HEK293 (cell line): ENCODE measurements around the gene CRABP2.
A peak's percentile ranks its signal among the peaks of the same experiment; 100 is the strongest.

Experiments used
- GLI2 ChIP-seq: fragments of 450-650 bp; formaldehyde crosslinking; IDR thresholded peaks from 2 replicates; pipeline ENCODE4; 2017; ENCODE audit warnings: missing biosample characterization, missing genetic modification characterization, low read depth, borderline replicate concordance
- ZBTB17 ChIP-seq: fragments of 450-650 bp; formaldehyde crosslinking; IDR thresholded peaks from 2 replicates; pipeline ENCODE4 v1.5.1; 2016; ENCODE audit warnings: missing biosample characterization, missing genetic modification characterization
- ZFP3 ChIP-seq: fragments of 450-650 bp; formaldehyde crosslinking; IDR thresholded peaks from 2 replicates; pipeline ENCODE4 v1.5.1; 2016; ENCODE audit warnings: low read depth, missing biosample characterization, missing genetic modification characterization
- ZNF184 ChIP-seq: fragments of 450-650 bp; IDR thresholded peaks from 2 replicates; pipeline ENCODE4 v1.5.1; 2018; ENCODE audit warnings: missing biosample characterization, mild to moderate bottlenecking, missing genetic modification characterization
- ZNF239 ChIP-seq: fragments of 450-650 bp; formaldehyde crosslinking; IDR thresholded peaks from 2 replicates; pipeline ENCODE4 v1.5.1; 2016; ENCODE audit warnings: missing biosample characterization, missing genetic modification characterization
- ZNF404 ChIP-seq: fragments of 450-650 bp; formaldehyde crosslinking; IDR thresholded peaks from 2 replicates; pipeline ENCODE4 v1.5.1; 2017; ENCODE audit warnings: missing biosample characterization, missing genetic modification characterization
- ZNF426 ChIP-seq: fragments of 450-650 bp; formaldehyde crosslinking; IDR thresholded peaks from 2 replicates; pipeline ENCODE4 v1.5.1; 2017; ENCODE audit warnings: missing biosample characterization, missing genetic modification characterization, mild to moderate bottlenecking, inconsistent platforms, moderate library complexity
- ZNF48 ChIP-seq: fragments of 450-650 bp; formaldehyde crosslinking; IDR thresholded peaks from 2 replicates; pipeline ENCODE4 v1.5.1; 2016; ENCODE audit warnings: missing biosample characterization, missing genetic modification characterization
- ZNF544 ChIP-seq: fragments of 450-650 bp; formaldehyde crosslinking; IDR thresholded peaks from 2 replicates; pipeline ENCODE4 v1.5.0; 2017; ENCODE audit warnings: missing biosample characterization, missing genetic modification characterization
- ZNF548 ChIP-seq: fragments of 450-650 bp; formaldehyde crosslinking; IDR thresholded peaks from 2 replicates; pipeline ENCODE4 v1.5.1; 2016; ENCODE audit warnings: missing biosample characterization, missing genetic modification characterization
- ZNF558 ChIP-seq: fragments of 450-650 bp; formaldehyde crosslinking; IDR thresholded peaks from 2 replicates; pipeline ENCODE4 v1.5.1; 2016; ENCODE audit warnings: missing biosample characterization, missing genetic modification characterization
- ZNF658 ChIP-seq: fragments of 450-650 bp; formaldehyde crosslinking; IDR thresholded peaks from 2 replicates; pipeline ENCODE4; 2016; ENCODE audit warnings: missing biosample characterization, missing genetic modification characterization
- ZNF707 ChIP-seq: fragments of 450-650 bp; formaldehyde crosslinking; IDR thresholded peaks from 2 replicates; pipeline ENCODE4 v1.5.1; 2016; ENCODE audit warnings: missing biosample characterization, missing genetic modification characterization
- ZNF792 ChIP-seq: fragments of 450-650 bp; formaldehyde crosslinking; IDR thresholded peaks from 2 replicates; pipeline ENCODE4 v1.5.1; 2016; ENCODE audit warnings: missing biosample characterization, missing genetic modification characterization
- ZXDB ChIP-seq: fragments of 450-650 bp; formaldehyde crosslinking; IDR thresholded peaks from 2 replicates; pipeline ENCODE4 v1.5.1; 2016; ENCODE audit warnings: missing biosample characterization, missing genetic modification characterization
- TF ChIP-seq, protein P1 (sequence below): fragments of 450-650 bp; formaldehyde crosslinking; IDR thresholded peaks from 2 replicates; pipeline ENCODE4 v1.5.1; 2017; ENCODE audit warnings: missing biosample characterization, missing genetic modification characterization
- TF ChIP-seq, protein P2 (sequence below): fragments of 450-650 bp; formaldehyde crosslinking; IDR thresholded peaks from 2 replicates; pipeline ENCODE4 v1.5.1; 2016; ENCODE audit warnings: missing biosample characterization, missing genetic modification characterization
- TF ChIP-seq, protein P3 (sequence below): fragments of 450-650 bp; formaldehyde crosslinking; IDR thresholded peaks from 2 replicates; pipeline ENCODE4 v1.5.1; 2016; ENCODE audit warnings: missing biosample characterization, missing genetic modification characterization
- TF ChIP-seq, protein P4 (sequence below): fragments of 450-650 bp; formaldehyde crosslinking; IDR thresholded peaks from 2 replicates; pipeline ENCODE4 v1.5.1; 2016; ENCODE audit warnings: missing biosample characterization, missing genetic modification characterization
- TF ChIP-seq, protein P5 (sequence below): fragments of 450-650 bp; formaldehyde crosslinking; IDR thresholded peaks from 2 replicates; pipeline ENCODE4 v1.5.1; 2016; ENCODE audit warnings: missing biosample characterization, missing genetic modification characterization

The CRABP2 gene

DNA sequence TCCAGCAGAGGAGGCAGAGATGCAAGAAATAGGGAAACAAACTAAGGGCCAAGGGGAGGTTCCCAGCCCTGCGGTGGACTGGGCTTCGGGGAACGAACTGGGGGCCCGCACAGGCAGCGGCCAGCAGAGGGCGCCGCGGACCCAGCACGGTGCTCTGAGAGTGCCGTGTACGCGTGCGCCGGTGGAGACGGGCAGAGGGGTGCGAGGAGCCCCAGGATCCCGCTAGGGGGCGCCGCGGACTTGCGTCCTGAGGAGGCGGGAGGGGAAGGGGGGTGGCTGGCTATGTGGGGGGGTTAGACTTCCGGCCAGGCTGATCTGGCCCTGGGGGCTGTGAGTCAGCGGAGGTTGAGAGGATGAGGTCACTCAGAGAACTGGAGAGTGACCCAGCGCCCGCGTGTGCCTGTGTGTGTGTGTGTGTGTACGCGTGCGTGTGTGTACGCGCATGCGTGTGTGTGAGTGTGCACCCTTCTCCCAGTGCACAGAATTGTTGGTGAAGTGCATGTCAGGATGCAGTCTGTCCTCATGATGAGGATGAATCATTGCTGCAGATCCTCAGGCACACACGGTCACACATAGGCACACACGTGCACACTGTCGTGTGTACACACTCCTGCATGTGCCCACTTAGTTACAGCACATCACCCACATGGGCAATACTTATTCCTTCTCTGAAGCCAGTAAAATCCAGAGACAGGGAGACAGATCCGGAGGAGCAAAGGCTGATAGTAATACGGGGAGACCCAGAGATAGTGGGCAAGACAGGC, 45.2 kb downstream of the CRABP2 start (continued):
- TF ChIP-seq, protein P1, sequence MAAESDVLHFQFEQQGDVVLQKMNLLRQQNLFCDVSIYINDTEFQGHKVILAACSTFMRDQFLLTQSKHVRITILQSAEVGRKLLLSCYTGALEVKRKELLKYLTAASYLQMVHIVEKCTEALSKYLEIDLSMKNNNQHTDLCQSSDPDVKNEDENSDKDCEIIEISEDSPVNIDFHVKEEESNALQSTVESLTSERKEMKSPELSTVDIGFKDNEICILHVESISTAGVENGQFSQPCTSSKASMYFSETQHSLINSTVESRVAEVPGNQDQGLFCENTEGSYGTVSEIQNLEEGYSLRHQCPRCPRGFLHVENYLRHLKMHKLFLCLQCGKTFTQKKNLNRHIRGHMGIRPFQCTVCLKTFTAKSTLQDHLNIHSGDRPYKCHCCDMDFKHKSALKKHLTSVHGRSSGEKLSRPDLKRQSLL (tag by site-specific recombination), result peak; percentile 22; the same call in 1 of the 2 replicates
- TF ChIP-seq, protein P2, sequence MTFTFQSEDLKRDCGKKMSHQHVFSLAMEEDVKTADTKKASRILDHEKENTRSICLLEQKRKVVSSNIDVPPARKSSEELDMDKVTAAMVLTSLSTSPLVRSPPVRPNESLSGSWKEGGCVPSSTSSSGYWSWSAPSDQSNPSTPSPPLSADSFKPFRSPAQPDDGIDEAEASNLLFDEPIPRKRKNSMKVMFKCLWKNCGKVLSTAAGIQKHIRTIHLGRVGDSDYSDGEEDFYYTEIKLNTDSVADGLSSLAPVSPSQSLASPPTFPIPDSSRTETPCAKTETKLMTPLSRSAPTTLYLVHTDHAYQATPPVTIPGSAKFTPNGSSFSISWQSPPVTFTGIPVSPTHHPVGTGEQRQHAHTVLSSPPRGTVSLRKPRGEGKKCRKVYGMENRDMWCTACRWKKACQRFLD (tag by site-specific recombination), result no peak
- TF ChIP-seq ZNF239 (tag by site-specific recombination) (peak; percentile 11; the same call in 1 of the 2 replicates), ZFP3 (tag by site-specific recombination) (no peak), ZNF184 (0 out of 2 replicates have a peak, but pooled peaks have one; percentile 33), ZNF558 (tag by site-specific recombination) (peak; percentile 79; the same call in 1 of the 2 replicates), ZBTB17 (tag by site-specific recombination) (peak; percentile 97), ZNF658 (peak; percentile 47; the same call in 1 of the 2 replicates), ZNF48 (no peak), ZNF707 (tag by site-specific recombination) (peak; percentile 43; the same call in 1 of the 2 replicates), ZNF792 (tag by site-specific recombination) (peak; percentile 83; the same call in 1 of the 2 replicates), ZNF404 (tag by site-specific recombination) (no peak), ZNF544 (tag by site-specific recombination) (no peak), ZNF426 (tag by site-specific recombination) (no peak), ZXDB (tag by site-specific recombination) (peak; percentile 92), ZNF548 (no peak), GLI2 (tag by site-specific recombination) (no peak)
- TF ChIP-seq, protein P3, sequence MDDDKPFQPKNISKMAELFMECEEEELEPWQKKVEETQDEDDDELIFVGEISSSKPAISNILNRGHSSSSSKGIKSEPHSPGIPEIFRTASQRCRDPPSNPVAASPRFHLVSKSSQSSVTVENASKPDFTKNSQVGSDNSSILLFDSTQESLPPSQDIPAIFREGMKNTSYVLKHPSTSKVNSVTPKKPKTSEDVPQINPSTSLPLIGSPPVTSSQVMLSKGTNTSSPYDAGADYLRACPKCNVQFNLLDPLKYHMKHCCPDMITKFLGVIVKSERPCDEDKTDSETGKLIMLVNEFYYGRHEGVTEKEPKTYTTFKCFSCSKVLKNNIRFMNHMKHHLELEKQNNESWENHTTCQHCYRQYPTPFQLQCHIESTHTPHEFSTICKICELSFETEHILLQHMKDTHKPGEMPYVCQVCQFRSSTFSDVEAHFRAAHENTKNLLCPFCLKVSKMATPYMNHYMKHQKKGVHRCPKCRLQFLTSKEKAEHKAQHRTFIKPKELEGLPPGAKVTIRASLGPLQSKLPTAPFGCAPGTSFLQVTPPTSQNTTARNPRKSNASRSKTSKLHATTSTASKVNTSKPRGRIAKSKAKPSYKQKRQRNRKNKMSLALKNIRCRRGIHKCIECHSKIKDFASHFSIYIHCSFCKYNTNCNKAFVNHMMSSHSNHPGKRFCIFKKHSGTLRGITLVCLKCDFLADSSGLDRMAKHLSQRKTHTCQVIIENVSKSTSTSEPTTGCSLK (tag by site-specific recombination), result no peak
- TF ChIP-seq, protein P4, sequence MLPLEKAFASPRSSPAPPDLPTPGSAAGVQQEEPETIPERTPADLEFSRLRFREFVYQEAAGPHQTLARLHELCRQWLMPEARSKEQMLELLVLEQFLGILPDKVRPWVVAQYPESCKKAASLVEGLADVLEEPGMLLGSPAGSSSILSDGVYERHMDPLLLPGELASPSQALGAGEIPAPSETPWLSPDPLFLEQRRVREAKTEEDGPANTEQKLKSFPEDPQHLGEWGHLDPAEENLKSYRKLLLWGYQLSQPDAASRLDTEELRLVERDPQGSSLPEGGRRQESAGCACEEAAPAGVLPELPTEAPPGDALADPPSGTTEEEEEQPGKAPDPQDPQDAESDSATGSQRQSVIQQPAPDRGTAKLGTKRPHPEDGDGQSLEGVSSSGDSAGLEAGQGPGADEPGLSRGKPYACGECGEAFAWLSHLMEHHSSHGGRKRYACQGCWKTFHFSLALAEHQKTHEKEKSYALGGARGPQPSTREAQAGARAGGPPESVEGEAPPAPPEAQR, result peak; percentile 90; the same call in 1 of the 2 replicates
- TF ChIP-seq, protein P5, sequence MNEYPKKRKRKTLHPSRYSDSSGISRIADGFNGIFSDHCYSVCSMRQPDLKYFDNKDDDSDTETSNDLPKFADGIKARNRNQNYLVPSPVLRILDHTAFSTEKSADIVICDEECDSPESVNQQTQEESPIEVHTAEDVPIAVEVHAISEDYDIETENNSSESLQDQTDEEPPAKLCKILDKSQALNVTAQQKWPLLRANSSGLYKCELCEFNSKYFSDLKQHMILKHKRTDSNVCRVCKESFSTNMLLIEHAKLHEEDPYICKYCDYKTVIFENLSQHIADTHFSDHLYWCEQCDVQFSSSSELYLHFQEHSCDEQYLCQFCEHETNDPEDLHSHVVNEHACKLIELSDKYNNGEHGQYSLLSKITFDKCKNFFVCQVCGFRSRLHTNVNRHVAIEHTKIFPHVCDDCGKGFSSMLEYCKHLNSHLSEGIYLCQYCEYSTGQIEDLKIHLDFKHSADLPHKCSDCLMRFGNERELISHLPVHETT (tag by site-specific recombination), result peak; percentile 96
